Measurements from ENCODE around the gene ACTR1B.

DNA sequence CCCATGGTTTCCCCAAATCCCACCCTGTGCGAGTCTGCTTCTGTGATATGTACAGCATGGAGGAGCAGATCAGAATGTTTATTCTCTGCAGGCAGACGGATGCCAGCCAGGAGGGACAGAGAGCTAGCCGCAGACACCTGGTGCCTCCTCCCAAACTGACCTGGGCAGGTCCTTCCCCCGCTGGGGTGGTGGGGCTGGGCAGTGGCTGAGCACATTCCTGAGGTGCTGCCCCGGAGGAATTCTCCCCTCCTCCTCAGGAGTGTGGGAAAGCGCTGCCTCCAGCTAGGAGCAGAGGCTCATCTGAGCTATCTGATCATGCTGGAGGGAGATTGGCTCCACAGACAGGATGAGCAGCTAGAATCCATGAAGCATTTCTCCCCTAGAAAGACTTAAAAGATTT, 27.3 kb upstream of the ACTR1B start:
- TF ChIP-seq ZNF274 (IDR thresholded peaks at IDR 0.05; ENCODE audit: low read depth, low read length) (no peak), YY1 (IDR thresholded peaks at IDR 0.05; ENCODE audit: insufficient read depth, insufficient read length) (no peak)

Measured in NT2/D1 (cell line).